GM19438 (cell line): Measurements from ENCODE around the gene CDK2.
"Not testable (repeated sequence)": the region's sequence is repeated elsewhere in the genome, so short reads cannot be mapped to it uniquely, and the experiment has no call there.

Experiments
- ATAC-seq: cut with Tn5 transposase; IDR thresholded peaks from one replicate; pipeline ENCODE4 v1.9.1; 2021; ENCODE audit warnings: low read depth; ENCODE audit not compliant: unreplicated experiment

The CDK2 gene

GRCh38 chr12:55974308-55974730 lies 7.7 kb downstream of the CDK2 start:
- ATAC-seq: peak; percentile 10

GRCh38 chr12:55978393-55978792 lies 11.8 kb downstream of the CDK2 start:
- no peak for ATAC-seq

- no peak for ATAC-seq
These were observed 12.4 kb downstream of the CDK2 start for GRCh38 chr12:55979069-55979468.

GRCh38 chr12:55981882-55982281 lies 15.3 kb downstream of the CDK2 start:
- ATAC-seq: not testable (repeated sequence)

GRCh38 chr12:55982319-55982936 lies 15.8 kb downstream of the CDK2 start:
- ATAC-seq: peak; percentile 80

GRCh38 chr12:55983232-55983842 lies 16.7 kb downstream of the CDK2 start:
- no peak for ATAC-seq

GRCh38 chr12:55984861-55985260 lies 18.2 kb downstream of the CDK2 start:
- no peak for ATAC-seq

- no peak for ATAC-seq
These were observed 18.7 kb downstream of the CDK2 start for GRCh38 chr12:55985341-55985740.

GRCh38 chr12:55985976-55986375 lies 19.3 kb downstream of the CDK2 start:
- ATAC-seq: not testable (repeated sequence)

GRCh38 chr12:55991110-55991509 lies 24.5 kb downstream of the CDK2 start:
- no peak for ATAC-seq

- no peak for ATAC-seq
These were observed 26.7 kb downstream of the CDK2 start for GRCh38 chr12:55993230-55993853.

GRCh38 chr12:55995366-55995765 lies 28.7 kb downstream of the CDK2 start:
- no peak for ATAC-seq

GRCh38 chr12:55996201-55996714 lies 29.6 kb downstream of the CDK2 start:
- ATAC-seq: no peak

- ATAC-seq: peak; percentile 99
These were observed 30.3 kb downstream of the CDK2 start, which contains the start of gene SUOX for GRCh38 chr12:55996715-55997534. SUOX (plus strand) TSS chr12:55997276; CDS start chr12:56002222, 4,946 bp downstream.

GRCh38 chr12:55997535-55997859 lies 30.9 kb downstream of the CDK2 start:
- peak; percentile 4 for ATAC-seq

- ATAC-seq: not testable (repeated sequence)
These were observed 32.9 kb downstream of the CDK2 start for GRCh38 chr12:55999522-55999921.

GRCh38 chr12:55999999-56000540 lies 33.4 kb downstream of the CDK2 start:
- not testable (repeated sequence) for ATAC-seq

- no peak for ATAC-seq
These were observed 35.0 kb downstream of the CDK2 start for GRCh38 chr12:56001487-56002100.

GRCh38 chr12:56003376-56003775 lies 36.7 kb downstream of the CDK2 start:
- ATAC-seq: not testable (repeated sequence)

- ATAC-seq: no peak
These were observed 37.6 kb downstream of the CDK2 start for GRCh38 chr12:56004211-56004610.
